ENCODE measurements around the gene PHF20.
A peak's percentile ranks its signal among the peaks of the same experiment; 100 is the strongest.
"Not testable (repeated sequence)": the region's sequence is repeated elsewhere in the genome, so short reads cannot be mapped to it uniquely, and the experiment has no call there.

The PHF20 gene

GRCh38 chr20:35771689-35772562, at the start of gene PHF20:
Gene PHF20 (plus strand): TSS chr20:35772015. CDS start chr20:35801523, 29,508 bp downstream.
- DNase-seq (ENCODE audit: low spot score), result peak; percentile 98

GRCh38 chr20:35723275-35723639, 48.6 kb upstream of the PHF20 start:
- not testable (repeated sequence) for DNase-seq (ENCODE audit: low spot score)

- not testable (repeated sequence) for DNase-seq (ENCODE audit: low spot score)
These were observed 48.0 kb upstream of the PHF20 start for GRCh38 chr20:35723652-35724320.

DNA sequence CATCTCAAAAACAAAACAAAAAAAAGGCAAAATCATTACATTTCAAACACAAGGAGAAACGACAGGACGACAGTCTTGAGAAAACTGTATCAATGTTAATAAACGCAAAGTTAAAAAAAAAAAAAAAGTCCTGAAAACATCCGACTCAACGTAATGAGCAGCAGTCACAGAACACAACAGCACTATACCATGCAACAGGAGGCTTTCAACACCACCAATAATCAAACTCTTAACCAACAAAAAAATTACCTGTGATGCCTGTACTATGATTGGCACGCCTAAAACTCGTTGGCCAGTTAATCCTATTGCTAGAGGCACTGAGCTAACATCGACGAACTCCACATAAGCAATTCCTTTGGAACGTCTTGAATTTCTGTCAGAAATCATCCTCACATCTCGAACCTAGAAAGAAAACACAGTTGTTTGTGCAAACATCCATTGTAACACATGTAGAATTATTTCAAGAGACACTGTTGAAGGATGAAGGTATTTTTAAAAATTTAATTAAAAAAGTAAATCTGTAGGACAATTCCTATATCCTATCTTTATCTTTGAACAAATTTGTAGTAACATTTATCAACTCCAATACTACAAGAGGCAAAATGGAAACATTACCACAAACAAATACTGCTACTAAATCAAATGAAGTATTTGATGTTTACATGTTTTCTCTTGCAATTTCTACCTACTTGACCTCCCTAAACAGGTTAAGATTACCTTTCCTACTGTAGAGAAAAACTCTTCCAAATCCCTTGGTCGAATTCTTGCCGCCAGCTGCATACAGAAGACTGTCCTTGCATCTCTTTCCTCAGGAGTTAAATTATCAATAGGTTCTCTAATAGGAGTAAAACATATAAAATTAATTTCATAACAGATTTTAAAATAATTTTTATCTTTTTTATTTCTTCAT, 47.2 kb upstream of the PHF20 start:
- no peak for DNase-seq (ENCODE audit: low spot score)

- no peak for DNase-seq (ENCODE audit: low spot score)
These were observed 44.7 kb upstream of the PHF20 start for GRCh38 chr20:35726842-35727711.

DNA sequence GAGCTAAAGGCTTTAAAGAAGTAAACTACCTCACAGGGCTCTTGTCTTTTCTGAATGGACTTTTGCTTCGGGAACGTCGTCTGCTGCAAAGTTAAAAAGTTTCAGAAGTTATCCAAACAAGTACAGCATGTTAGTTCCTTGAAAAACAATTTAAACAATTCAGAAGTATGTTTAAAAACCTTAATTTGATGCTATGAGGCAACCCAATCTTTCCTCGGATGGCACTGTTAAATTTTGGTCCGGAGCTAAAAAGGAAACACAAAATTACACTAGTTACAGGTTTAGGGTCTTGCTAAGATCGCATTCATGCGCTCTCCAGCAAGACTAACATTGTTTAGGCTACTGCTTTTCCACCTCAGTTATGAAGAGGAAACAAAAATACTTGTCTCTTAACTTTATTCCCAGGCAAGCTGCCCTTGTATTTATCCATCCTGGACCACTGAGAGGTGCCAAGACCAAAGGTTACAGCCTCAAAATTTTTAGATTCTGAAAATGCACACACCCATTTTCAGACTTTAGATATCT, 42.5 kb upstream of the PHF20 start:
- no peak for DNase-seq (ENCODE audit: low spot score)

- DNase-seq (ENCODE audit: low spot score), result no peak
These were observed 41.8 kb upstream of the PHF20 start for GRCh38 chr20:35729836-35730582.

DNA sequence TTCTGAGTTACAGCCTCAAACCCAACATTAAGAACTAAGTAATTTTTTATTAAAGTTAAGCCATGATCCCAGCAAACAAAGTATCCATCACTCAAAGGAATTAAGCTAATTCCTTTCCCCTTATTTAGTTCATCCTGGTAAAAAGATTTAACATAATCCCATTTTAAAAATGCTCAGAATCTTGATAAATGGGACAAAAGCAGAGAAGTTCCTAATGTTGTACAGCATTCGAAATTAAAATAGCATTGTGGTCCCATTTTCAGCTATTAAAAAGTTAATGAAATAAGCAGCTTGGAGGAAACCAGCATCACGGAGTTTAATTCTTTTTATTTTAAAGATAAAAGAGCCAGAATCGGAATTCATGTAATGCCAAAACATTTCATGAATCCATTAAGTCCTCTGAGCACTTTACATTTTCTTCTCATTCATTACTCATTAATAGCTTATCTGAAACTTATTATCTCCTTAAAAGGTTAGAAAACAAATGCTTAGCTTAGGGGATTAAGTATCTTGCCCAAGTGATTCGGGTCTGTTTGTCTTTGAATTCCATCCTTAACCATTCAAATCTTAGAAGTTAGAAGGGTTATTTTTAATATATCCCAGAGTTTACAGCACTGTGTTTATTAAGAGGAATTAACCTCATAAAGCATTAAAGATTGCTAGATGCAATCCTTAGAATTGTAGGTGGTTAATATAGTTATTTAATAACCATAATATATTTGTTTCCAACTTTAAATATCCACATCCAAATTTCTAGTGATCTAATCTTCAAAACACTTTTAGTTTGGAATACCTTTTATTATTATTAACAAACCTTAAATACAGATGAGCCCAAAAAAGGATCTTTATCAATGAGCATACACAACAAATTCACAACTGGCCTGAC, 41.0 kb upstream of the PHF20 start:
- DNase-seq (ENCODE audit: low spot score), result no peak

- no peak for DNase-seq (ENCODE audit: low spot score)
These were observed 40.4 kb upstream of the PHF20 start for GRCh38 chr20:35731469-35731788.

GRCh38 chr20:35731862-35732643, 39.8 kb upstream of the PHF20 start:
- no peak for DNase-seq (ENCODE audit: low spot score)

DNA sequence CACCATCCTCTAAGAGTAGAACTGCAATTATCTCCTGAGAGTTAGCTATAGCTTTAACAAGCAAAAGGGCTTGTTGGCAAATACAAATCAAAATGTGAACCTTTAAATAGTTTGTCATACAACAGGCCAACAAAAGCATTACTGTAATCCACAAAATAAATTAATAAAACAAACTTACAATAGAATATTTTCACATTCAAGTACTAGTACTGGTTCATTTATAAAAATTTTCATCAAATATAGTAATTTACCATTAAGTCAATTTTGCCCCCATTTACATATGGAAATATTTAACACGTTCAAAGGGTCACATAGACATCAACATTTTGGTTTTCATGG, 39.2 kb upstream of the PHF20 start:
- no peak for DNase-seq (ENCODE audit: low spot score)

- DNase-seq (ENCODE audit: low spot score), result no peak
These were observed 37.4 kb upstream of the PHF20 start for GRCh38 chr20:35734374-35734773.

- DNase-seq (ENCODE audit: low spot score), result no peak
These were observed 36.8 kb upstream of the PHF20 start for GRCh38 chr20:35734777-35735649.

GRCh38 chr20:35735826-35736470, 35.9 kb upstream of the PHF20 start:
- no peak for DNase-seq (ENCODE audit: low spot score)

DNA sequence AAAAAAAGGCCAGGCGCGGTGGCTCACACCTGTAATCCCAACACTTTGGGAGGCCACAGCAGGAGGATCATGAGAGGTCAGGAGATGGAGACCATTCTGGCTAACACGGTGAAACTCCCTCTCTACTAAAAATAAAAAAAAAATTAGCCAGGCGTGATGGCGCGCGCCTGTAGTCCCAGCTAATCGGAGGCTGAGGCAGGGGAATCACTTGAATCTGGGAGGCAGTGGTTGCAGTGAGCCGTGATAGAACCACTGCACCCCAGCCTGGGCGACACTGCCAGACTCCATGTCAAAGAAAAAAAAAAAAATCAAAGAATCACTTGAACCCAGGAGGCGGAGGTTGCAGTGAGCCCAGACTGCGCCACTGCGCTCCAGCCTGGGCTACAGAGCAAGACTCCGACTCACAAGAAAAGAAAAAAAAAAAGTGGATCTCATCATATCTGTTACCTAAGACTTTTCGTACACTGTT, 33.9 kb upstream of the PHF20 start:
- DNase-seq (ENCODE audit: low spot score), result no peak

DNA sequence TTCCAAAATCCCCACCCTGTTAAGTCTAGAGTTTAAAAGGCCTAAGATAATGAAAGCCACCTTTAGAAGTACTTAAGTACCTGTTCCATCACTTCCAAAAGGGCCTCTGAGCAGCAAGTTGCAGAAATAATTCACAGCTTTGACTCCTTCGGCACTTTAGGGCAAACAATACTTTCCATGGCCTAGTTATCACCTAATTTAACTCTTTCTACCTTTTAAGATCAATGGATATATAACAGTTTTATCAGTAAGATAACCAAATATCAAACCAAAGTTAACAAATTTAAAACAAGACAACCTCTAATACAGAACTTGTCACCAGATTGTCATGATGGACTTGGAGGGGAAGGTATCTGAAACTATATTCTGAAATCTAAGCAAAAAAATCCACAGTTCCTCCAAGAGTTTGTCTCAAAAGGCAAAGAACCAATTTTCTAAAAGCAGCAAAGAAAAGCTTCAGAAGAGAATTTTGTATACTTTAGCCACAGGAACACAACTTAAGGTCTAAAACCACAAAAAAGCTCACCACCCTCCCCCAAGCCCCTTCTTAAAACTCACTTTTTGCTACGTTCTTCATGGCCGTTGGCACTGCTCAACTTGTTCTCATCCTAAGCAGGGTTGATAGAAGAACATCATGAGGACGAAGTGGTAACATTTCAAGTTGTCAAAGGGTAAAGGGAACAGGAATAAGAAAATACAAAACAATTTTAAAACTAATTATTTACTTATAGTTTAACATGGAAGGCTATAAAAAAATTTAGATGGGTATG, 33.2 kb upstream of the PHF20 start:
- DNase-seq (ENCODE audit: low spot score), result no peak
